GM19043 (cell line): ENCODE results near the gene GAS2.

Experiments used
- ATAC-seq: cut with Tn5 transposase; IDR thresholded peaks from one replicate; pipeline ENCODE4 v1.9.1; 2021; ENCODE audit warnings: low read depth; ENCODE audit not compliant: unreplicated experiment

GAS2 gene

DNA sequence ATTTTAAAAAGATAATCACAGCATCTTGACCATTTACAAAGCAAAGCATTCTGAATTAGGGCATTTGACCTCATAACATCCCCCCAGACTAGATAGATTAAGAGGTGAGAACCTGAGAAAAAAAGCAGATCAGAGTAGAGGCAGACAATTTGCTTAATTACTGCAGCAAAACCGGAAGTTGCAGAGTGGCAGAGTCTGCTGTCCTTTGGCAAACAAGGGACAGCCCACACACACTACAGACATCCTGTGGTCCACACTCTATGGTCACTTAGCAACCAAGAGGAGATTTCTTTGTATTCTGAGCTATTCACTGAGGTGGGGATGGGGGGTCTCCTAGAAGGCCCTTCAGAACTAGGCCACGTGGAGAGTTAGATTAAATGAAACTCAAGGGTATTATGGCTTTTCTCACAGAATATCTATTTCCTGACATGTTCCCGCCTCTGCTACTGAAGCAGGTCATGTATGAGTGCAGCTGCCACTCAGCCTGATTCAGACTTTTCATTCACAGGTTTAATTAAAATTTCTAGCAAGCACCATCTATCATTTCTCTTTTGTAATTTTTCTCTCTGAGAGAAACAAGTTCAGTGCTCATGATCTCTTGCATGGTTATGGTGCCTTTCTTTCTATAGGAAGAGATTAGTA lies 114.7 kb downstream of the GAS2 start:
- peak; percentile 94 for ATAC-seq

DNA sequence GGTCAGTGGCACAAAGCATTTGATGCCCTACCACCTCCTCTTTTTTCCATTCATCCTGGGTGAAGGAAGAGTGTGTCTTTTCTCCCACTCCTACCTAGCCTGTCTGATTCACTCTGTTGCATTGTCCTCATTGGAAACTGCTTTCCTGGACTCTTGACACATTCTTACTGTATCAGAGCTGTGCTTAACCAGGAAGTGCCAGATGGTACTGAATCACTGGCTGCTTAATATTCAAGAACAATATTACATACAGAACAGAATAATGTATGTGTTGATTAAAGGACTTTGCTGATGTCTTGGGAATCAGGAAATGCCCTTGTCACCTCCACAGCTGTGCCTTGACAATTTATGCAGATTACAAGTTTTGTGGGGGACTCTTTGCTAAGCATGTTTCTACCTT lies 118.8 kb downstream of the GAS2 start:
- no peak for ATAC-seq

DNA sequence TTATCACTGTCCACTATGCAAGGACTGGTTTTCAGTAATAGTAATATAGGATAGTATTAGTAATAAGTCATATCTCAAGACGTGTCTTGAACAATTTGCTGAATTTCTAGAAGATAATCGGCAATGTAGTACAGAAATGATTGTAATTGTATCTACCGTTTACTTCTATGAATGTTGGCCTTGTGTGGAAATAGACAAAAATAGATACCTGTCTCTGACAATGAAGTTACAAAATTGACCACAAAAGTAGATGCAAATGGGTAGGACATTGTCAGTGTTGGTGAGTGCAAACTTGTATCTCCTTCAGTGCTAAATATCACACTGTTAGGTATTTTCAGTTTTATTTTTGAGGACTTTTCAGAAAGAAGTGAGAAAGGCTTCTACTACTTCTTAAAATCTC lies 120.1 kb downstream of the GAS2 start:
- peak; percentile 92 for ATAC-seq

DNA sequence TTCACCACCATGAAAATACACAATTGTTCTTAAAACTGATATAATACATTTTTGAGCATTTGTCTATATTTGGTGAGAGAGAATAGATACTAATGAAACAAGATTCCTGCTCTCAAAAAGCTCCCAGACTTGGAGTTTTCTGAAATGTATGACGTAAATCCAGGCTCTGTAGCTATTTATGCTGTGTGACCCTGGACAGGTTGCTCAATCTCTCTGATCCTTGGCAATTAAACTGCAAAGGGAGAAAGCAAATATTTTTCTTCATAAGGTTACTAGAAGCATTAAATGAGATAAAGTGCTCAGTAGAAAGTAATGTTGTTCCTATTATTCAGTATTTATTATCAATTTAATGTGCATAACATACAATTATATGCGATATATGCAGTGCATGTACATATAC lies 120.6 kb downstream of the GAS2 start:
- no peak for ATAC-seq

DNA sequence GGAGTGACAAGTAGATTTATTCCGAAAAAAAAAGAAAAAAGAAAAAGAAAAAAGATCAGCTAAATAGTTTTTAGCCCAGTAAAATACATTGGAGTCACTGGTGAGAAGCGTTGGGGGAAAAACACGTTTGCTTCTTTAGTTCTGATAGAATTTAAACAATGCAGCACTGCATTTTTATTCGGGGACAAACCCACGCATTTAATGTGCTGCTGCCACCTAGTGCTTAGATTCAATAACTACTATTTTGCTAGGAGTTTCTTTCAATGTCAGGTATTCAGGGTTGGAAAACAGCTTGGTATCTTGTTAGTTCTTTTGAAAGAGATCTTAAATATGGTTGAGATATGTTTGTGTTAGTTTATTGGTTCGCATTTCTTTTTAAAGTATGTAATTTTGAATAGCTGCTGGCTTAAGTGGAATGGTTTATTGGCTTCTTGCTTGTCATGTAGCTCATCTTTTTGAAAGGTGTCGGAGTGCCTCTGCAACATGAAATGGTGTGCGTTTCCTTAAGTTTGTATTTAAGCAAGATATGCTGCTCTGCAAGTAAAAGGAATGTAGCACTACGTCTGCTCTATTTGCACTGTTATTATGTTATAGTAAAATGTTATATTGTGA lies 121.2 kb downstream of the GAS2 start:
- peak; percentile 33 for ATAC-seq

DNA sequence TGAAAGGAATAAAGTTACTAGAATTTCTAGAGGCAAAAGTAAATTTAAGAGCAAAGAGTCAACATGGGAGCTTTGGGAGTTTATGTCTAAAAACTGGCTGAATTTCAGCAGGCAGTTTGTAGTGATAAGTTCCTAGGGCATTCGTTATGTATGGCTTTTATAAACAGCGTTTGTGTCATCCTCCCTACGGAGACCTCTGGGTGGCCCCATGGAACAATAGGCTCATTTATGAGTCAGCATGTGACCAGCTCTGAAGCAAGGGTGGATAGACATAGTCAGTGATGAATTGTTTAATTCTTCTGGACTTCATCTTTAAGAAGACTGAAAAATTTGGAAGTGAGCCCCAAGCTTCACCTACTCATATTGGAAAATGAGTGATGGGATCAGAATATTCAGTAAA lies 126.1 kb downstream of the GAS2 start:
- no peak for ATAC-seq

DNA sequence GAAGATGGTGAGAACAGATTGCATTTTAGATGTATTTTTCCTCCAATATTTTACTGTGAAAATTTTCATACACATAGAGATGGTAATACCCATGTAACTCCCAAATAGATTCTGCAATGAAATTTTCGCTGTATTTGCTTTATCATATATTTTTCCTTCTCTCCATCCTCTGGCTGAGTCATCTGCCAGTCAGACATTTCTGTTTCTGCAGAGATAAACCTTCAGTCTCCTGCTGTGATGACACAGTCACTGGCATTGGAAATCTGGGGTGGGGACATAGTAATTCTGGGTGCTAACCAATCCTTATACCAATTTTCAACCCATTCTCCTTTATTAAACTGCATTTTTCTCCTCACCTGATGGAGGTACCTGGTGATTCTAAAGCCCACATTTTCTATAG lies 129.5 kb downstream of the GAS2 start:
- ATAC-seq, result no peak

DNA sequence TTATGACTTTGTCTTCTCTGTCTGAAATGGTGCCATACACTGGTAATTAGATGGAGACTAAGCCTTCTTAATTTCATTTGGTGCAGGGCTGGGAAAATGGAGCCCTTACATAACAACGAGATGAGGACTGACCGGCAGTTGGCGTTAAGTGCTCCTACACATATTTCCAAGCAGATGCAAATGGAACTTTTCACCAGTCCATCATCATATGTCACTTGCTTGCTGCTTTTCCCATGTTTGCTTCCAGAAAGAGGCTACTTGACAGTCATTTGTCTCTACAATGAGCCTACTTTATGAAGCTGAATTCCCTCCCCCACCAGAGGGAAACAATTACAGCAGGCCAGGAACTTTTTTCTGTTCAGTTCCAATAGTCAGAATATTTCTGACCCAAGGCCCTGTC lies 130.6 kb downstream of the GAS2 start:
- ATAC-seq, result no peak

DNA sequence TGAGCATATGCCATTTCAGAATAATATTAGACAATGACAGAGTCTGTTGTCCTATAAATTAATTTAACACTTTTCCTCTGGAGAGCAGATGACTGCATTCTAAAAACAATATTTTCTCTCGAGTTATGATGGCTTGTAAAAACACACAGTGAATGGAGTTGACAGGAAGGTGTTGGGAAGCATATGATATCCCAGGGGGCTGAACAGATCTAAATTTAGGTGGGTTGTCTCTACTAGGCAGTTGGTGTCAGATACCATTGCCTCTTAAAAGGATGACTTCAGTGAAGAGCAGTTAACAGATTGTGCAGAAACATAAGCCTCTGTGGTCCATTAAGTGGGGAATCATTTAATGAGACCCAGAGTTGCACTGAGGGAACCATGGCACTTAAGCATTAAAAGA lies 132.5 kb downstream of the GAS2 start:
- ATAC-seq, result no peak

DNA sequence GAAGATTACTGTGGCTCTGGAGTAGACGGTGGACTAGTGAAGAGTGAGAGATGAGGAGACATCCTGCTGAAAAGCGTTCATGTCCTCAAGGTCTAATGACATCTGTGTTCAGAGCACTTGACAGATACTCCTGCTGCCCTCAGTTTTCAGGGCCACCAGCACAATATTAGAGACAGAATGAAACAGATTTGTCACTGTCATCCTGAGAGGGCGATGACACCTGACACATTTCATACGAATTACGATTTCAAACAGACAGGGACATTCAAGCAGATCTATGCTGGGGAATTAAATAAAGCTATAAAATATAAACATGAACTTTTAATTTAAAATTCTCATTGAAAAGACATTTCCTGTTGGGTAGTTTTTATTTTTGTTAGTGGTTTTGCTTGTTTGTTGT lies 134.1 kb downstream of the GAS2 start:
- ATAC-seq, result no peak

DNA sequence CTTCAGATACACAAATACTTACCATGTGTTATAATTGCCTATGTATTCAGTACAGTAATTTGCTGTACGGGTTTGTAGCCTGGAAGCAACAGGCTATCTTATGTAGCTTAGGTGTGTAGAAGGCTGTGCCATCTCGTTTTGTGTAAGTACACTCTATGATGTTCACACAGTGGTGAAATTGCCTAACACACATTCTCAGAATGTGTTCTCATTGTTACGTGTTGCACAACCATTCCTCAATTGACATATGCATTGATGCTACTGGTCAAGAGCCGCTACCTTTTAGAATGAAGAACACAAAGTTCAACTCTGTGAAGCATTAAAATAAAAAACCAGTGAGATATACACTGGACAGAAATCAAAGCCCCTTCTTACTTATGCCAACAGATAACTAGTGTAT lies 136.4 kb downstream of the GAS2 start:
- no peak for ATAC-seq

DNA sequence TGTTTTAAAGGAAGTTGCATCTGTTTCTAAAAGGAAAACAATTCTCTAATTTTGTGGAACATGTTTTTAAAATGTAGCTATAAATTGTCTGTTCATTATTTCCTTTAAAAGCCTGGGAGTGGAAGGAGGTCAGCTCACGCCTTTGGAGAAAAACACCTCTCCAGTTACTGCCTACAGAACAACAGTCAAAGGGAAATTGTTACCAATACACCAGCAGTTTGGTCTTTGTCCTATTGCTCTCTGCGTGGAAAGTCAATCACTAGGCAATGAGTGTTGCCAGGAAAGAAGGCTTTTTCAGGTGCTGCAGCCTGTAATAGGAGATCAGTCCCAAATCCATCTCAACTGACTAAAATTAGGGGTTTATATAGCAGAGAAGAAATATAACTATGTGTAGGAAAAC lies 141.0 kb downstream of the GAS2 start:
- no peak for ATAC-seq

DNA sequence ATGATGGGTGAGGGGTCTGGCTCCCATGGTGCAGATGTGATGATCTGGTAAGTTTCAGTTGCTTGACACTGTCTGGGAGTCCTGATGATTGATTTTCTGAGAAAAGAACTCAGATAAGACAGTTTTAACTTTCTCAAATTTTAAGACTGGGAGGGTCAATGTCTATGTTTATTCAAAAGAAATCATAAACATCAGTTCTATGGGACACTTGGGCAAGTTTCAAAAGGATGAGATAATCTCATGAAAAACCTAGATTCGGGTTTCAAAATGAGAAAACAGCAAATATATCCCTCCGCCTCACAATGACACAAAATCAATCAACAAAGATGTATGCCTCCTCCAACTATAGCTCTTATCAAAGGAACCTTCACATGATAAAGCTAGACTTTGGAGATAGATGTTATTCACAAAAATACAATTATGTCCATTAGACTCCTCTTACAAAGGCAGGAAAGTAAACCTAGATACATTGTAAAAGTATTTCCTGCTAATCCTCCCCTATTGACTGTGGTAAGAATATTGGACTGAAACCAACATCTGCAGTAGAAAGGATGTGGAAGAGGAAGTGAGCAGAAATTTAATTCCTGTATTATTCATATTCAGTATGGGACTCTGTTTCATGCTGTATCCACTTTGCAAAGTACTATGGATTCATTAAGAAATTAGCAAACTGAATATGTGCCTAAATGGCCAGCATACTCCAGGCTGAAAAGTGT lies 141.6 kb downstream of the GAS2 start:
- peak; percentile 97 for ATAC-seq

DNA sequence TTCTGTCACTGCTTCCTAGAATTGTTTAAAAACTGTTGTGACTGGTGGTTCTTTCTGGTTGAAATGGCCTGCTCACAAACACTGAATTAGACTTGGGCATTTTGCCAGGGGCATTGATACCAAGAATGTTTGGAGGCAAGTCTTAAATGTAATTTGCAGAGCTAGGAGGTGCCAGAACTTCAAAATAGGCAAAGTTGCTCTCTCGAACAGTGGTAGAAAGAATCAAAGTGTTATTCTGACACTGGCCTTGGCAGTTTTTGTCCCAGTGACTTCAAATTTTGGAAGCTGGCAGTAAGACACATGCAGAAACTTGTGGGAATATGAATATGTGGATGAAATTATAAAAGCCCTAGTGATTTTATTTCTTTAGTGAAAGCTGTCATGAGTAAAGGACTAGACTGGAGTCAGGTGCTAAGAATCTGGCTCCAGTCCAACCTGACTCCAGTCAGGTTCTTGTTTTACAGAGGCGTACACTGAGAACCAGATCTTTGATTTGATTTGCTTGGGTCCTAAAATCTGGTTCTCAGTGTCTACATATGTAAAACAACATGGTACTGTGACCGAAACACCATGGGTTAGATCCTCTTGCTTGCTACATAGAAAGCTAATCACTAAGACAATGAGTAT lies 142.3 kb downstream of the GAS2 start:
- peak; percentile 31 for ATAC-seq

DNA sequence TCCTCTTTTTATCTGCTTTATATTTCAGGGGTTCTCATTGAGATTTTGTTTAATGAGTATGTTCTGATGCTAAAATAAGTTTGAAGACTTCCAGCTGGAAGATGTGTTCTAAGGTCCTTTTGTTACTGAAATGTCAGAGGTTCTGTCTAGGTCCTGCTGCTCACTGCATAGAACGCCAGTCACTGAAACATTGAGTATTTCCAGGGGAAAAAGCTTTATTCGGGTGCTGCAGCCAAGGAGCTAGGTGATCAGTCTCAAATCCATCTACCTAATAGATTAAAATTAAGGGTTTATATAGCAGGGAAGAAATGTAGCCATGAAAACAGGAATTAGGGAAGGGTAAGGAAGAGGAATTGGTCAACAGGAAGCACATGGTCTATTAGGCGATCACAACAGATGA lies 143.5 kb downstream of the GAS2 start:
- no peak for ATAC-seq

DNA sequence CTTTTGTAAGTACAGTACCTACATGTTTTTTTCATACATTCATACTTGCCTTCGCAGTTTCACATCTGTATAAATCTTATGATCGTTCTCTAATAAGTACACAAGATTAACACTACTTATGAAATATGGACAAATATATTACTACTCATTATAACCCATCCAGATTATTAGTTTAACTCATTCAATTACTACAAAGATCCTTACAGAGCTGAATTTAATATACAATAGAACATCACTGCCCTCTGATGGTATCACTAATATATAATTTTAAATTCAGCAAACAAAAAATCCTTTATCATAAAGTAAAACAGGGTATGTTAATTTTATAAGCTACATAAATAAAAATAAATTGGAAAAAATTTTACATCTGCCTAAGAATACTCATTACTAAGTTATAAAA lies 155.8 kb downstream of the GAS2 start:
- ATAC-seq, result no peak

DNA sequence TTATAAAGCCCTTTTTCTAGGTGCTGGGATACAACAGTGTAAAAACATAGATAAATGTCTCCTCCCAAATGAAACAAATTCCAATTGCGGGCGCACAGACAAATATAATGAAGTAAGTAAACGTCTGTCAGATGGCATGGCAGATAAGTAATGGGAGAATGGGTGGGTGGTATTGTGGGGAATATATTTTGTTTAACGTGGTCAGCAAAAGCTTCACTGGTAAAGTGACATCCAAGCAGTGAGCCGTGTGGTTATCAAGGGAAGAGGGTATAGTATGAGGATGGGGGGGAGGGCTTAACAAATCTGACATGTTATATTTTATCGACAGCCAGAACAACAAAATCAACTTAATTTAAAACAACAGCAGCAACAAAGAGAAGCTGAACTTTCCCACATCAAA lies 162.0 kb downstream of the GAS2 start:
- no peak for ATAC-seq

DNA sequence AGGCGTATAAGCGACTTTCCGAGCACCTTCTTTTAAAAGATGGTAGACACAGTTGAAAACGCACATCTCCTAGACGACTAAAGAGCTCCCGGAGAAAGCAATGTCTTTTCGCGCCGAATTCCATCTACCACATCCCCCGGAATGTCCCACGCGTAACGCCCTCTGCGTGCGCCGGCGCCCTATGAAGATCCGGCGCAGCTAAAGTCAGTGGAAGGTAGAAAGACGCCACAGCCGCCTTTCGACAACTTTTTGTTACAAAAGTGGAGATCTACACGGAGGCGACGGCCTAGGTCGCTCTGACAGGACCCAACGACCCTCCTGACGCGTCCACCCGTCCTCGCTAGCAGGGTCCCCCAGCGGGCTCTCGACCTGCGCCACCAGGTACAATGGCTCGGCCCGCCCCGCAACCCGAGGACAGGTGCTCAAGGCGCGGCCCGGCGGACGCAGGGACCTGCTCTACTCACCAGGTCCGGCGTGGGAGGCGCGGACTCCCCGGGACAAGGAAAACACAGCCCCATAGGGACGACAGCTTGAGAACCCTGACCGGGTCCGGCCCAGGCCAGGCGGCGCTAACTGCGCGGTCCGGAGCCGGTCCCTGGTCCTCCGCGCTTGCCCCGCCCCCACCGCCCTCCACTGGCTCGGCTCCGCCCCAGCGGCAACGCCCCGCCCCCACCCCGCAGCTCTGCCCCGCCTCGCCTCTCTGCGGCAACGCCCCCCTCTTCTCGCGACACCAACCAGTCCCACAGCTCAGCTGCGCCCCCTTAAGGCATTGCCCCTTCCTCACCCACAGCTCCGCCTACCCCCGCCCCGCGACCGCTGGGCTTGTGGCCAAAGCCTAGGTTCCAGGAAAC lies 163.0 kb downstream of the GAS2 start, which contains the start of gene SVIP:
Gene SVIP (minus strand): TSS at position 571 of the 851 bp plus-strand sequence. CDS start 53 bp downstream, at position 518.
- ATAC-seq, result peak; percentile 87

DNA sequence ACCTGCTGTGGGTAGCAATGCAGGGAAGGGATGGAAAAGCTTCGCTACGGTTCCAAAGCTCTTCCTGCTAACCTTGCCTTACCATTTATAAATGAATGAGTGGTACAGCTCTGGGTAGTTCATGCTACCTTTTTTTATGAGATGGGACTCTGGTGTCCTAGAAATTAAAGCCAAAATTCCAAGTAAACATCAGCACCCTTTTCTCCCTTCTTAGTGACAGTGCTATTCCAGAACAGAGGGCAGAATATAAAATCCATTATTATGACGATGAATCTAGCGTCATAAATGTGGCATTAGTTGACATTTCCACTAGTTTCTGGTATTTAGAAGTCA lies 163.6 kb downstream of the GAS2 start:
- ATAC-seq, result no peak

DNA sequence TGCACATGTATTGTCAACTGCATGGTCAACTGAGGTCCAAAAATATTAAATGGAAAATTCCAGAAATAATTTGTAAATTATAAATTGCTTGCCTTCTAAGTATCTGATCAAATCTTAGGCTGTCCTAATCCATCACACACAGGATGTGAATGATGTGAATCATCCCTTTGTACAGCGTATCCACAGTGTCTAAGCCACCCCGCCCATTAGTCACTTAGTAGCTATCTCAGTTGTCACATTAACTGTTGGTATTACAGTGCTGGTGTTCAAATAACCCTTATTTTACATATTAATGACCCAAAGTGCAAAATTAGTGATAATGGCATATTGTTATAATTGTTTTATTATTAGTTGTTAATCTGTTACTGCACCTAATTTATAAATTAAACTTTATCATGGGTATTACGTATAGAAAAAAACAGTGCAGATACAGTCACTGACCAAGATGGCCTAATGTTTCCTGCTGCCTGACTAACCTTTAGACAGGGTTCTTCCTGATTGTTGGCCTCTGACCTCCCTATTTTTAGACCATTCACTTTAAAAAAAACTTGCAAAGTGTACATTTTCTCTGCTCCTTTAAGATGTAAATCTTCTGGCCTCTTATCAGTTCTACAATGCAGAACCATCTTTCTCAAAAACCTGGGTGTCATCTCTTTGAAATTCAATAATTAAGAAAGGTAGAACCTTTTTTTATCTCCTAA lies 166.1 kb downstream of the GAS2 start:
- no peak for ATAC-seq
